HG03280 (cell line): ENCODE data around the gene PRICKLE3.

Experiments
- ATAC-seq: cut with Tn5 transposase; IDR thresholded peaks from one replicate; pipeline ENCODE4 v1.9.1; 2021; ENCODE audit warnings: mild to moderate bottlenecking, moderate library complexity; ENCODE audit not compliant: unreplicated experiment

Gene PRICKLE3, protein sequence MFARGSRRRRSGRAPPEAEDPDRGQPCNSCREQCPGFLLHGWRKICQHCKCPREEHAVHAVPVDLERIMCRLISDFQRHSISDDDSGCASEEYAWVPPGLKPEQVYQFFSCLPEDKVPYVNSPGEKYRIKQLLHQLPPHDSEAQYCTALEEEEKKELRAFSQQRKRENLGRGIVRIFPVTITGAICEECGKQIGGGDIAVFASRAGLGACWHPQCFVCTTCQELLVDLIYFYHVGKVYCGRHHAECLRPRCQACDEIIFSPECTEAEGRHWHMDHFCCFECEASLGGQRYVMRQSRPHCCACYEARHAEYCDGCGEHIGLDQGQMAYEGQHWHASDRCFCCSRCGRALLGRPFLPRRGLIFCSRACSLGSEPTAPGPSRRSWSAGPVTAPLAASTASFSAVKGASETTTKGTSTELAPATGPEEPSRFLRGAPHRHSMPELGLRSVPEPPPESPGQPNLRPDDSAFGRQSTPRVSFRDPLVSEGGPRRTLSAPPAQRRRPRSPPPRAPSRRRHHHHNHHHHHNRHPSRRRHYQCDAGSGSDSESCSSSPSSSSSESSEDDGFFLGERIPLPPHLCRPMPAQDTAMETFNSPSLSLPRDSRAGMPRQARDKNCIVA

DNA sequence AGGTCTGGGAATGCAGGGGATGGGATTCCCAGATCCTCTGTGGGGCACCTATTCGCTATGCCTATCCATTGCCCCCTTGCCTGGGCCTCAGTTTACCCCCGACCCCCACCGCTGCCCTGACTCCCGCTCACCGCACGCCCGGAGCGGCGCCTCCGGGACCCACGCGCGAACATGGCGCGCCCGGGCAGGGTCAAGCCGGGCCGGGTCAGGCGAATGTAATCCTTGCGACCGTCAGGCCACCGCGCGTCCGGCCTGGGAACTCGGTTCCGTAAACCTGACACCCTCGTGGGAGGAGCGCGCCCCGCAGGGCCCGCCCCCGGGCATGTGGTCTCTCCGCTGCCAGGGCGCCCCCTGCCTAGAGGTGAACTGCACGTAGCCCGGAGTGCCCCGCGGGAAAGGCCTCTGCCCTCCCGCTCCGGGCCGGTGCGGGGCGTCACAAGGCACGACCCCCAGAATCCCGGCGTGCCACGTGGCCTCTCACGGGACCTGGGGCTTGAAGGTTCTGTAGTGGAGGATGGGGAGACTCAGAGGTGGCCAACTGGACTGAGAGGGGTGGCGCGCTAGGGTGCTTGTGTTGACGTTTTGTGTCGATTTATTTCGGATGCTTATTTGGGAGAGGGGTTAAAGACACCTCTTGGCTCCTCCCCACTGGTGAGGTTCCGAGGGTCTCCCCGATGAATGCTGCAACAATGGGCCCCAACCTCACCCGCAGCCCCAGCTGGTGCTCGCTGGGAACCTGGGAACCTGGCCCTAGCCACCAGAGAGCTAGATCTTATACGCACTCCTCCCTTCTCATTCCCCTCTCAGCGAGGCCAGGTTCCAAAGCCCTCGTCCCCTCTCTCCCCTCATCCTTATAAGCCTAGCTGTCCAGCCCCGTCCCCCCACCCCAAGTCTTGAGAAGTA lies at the start of gene PRICKLE3:
Gene PRICKLE3, minus strand, starts transcription at position 249 of the 903 bp plus-strand sequence. Its CDS starts 76 bp downstream, at position 173.
- ATAC-seq: peak; percentile 35

DNA sequence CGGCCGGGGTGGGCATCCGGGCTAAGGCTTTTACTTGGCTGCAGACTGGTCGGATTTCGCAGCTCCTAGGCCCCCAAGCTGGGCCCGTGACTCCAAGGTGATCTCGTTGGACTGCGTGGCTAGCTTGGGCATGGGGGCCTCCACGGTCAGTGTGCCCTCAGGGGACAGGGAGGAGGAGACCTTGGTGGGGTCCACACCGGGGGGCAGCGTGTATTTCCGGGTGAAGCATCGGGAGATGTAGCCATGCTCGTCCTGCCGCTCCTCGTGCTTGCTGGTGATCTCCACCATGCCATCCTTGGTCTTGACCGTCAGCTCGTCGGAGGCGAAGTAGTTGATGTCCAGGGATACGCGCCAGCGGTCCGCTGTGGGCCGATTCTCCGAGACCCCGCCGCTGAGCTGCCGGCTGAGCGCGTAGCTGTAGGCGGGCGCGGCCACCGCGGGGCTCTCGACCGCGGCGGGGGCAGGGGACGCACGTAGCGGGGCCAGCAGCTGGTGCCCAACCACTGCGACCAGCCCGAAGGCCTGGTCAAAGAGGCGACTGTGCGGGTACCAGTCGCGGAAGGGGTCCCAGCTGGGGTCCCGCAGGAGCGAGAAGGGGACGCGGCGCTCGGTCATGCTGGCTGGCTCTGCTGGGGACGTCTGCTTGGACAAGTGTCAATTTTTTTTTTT lies 47.8 kb upstream of the PRICKLE3 start:
- no peak for ATAC-seq

DNA sequence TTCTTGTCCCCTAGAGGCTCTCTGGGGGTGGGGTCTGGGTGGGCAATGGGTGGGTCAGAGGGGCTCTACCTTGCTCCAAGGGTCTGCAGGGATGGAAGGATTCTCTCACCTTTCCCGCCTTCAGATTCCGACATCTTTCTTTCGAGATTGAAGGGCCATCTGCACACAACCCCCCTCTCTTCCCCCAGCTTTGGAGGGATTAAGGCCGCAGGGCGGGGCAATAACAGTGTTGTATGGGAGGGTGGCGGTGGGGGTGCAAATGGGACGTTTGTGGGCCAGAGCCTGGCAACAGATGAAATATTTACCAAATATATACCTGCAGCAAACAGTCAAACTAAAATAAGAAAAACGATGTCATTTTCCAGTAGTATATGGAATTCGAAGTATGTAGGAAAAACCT lies 47.0 kb upstream of the PRICKLE3 start, which contains the start of gene CACNA1F:
Gene CACNA1F, minus strand, starts transcription at position 165 of the 400 bp plus-strand sequence. Its CDS starts 31 bp downstream, at position 134.
- ATAC-seq: no peak

DNA sequence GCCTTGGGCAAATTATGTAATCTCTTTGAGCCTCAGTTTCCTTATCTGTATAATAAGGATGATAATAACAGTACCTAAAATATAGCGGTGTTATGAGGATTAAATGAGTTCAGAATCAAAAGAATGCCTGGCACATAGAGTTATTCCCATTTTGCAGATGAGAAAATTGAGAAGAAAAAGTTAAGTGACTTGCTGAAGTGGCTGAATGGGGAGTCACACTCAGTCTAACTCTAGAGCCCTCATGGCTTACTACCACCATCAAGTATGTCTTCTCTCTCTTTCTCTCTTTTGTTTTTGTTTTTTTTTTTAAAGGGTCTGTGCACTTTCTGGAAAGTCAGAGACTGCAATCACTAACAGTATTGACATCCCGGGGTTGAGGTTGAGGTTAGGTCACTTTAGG lies 46.4 kb upstream of the PRICKLE3 start:
- no peak for ATAC-seq

DNA sequence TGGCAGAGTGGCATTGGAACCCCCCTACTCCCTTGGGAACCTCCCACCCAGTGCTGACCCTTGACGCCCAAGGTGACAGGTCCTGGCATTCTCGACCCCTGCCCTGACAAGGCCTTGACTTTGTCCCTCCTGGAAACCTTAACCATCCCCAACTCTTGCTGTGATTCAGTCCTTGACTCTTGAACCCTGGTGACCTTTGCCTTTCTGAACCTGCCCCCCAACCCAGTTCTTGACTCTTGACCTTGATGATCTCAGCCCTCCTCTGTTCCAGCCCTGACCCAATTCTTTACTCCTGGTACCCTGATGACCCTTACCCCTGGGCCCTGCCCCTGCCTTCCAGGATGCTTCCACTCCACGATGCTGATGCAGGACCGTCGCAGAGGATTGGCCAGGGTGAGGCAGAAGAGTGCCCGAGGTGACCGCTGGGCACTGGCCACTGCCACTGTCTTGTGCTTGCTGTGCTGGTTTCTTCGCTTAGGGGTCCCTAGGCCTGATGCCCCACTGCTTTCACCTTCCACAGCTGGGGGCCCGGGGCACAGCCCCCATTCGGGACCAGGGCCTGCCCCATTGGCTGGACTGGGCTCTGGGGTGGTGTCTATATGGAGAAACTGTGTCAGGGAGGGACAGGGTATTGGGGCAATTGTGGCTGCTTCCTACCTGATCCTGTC lies 45.3 kb upstream of the PRICKLE3 start:
- ATAC-seq: no peak

DNA sequence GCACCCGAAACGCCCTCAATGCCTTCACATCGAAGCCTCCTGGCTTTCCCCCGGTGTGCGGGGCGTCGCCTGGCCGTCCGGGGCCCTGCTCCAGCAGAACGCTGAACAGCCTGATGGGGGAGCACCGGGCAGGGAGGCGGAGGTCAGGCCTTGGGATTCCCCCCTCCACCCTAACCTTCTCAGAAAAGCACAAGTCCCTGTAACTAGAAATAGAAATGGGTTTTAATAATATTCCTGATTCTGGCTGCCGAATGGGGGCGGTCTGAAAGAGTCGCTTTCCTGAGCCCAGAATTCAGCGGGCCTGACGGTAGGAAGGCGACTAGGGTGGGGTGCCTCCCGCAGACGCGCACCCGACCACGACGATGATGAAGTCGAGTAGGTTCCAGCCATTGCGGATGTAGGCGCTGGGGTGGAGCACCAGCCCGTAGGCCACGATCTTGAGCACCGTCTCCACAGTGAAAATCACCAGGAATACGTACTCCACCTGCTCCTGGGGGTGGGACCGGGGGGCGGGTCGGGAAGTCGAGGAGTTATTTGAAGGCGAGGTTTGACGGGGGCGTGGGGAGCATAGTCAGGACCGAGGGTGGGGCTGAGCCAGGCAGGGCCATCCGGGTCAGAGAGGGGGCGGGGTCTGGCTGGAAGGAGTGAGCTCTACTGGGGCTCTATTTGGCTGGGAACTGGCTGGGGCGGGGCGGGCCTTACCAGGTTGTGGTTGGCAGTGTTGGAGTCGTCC lies 44.5 kb upstream of the PRICKLE3 start:
- ATAC-seq: peak; percentile 56

DNA sequence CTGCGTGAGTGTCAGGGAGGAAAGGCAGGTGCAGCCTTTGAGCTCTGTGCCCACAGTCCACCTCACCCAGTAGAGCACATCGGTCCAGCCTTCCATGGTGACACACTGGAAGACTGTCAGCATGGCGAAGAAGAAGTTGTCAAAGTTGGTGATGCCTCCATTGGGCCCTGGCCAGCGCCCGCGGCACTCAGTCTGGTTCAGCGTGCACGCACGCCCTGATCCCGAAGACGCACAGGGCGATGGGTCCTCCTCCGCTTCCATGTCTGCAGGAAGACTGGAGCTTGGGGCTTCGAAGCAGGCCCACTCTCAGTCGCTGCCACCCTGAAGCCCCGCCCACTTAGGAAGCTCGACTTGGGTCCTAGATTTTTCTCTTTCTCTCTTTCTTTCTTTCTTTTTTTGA lies 42.0 kb upstream of the PRICKLE3 start:
- no peak for ATAC-seq

DNA sequence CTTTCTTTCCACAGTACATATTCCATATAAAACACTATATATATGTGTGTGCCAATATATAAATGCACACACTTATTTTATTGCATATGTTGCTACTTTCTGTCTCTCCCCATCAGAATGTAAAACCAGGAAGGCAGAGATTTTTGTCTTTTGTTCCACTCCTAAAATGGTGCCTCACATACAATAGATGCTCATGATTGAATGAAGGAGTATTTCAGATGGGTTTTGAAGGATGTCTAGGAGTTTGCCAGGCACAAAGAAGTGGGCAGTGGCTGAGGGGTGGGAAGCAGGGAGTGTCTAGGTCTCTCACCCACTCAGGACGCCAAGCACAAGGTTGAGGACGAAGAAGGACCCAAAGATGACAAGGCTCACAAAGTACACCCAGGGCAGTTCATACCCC lies 41.6 kb upstream of the PRICKLE3 start:
- ATAC-seq: no peak

DNA sequence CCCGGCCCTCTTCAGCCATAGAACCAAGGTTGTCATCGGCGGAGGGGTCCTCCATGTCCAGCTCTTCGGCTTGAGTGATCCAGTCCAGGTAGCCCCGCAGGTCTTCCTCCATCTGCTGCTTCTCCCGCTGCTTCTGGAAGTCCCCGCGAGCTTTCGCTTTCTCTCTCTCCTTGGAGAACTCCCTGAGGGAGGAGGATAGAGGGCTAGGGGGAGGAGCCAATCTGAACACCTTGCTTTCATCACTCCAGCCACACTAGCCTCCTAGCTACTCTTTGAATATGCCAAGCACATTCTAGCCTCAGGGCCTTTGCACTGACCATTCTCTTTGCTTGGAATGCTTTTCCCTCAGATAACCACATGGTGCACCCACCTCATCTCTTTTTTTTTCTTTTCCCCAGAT lies 40.8 kb upstream of the PRICKLE3 start:
- no peak for ATAC-seq

DNA sequence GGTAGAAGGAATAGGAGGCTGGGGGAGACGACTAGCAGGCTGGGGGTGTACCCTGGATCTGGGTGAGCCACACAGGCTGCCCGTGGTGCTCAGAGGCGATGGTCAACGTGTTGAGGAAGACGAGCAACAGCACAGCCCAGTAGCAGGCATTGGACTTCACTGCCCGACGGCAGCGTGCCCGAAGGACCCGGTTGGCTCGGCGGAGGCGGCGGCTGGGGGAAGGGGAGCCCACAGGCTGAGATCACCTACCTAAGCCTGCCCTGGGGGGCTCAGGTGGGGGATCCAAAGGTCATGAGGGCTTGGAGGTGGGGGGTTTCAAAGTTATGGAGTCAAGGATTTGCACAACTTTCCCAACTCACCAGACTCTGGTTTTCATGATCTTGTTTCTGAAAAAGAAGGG lies 39.7 kb upstream of the PRICKLE3 start:
- ATAC-seq: no peak

DNA sequence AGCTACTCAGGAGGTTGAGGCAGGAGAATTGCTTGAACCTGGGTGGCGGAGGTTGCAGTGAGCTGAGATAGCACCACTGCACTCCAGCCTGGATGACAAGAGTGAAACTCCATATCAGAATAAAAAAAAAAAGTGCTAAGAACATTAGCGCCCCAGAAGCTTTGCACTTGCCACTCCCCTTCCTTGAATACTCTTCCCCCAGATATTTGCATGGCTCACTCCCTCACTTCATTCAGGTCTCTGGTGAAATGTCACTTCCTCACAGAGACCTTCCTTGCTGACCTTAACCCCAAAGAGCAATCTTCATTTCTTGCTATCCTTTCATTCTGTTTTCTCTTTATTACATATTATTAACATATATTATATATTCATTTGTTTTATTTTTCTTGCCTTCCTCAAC lies 35.7 kb upstream of the PRICKLE3 start:
- no peak for ATAC-seq

DNA sequence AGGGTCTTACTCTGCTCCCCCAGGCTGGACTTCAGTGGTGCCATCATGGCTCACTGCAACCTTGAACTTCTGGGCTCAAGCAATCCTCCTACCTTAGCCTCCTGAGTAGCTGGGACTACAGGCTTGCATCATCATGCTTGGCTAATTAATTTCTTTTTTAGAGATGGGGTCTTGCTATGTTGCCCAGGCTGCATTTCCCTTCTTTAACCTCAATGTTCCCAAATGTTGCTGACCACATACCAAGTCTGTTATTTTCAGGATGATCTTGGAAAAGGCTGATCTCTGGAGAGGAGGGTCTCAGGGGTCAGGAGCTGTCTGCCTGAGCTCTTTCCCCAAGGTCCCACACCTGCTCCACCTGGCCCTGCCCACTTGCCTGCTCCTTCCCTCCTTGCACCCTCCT lies 33.9 kb upstream of the PRICKLE3 start:
- no peak for ATAC-seq

DNA sequence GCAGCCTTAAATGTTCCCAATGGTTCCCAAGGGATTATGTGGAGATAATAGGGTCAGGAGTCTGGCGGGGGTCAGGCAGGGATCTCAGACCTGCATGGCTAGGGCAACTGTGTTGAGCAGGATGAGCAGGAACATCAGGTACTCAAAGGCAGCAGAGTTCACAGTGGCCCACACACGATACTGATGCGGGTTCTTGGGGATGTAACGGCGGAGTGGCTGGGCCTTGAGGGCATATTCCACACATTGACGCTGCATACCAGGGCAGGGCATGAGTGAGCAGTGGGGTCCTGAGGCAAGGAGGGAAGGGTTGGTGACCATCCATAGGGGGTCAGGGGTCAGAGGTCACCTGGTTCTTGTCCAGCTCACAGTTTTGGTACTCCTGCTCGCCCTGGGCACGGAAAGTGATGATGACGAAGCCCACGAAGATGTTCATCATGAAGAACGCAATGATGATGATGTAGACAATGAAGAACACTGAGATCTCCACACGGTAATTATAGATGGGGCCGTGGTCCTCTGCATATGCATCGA lies 28.9 kb upstream of the PRICKLE3 start:
- ATAC-seq: no peak

DNA sequence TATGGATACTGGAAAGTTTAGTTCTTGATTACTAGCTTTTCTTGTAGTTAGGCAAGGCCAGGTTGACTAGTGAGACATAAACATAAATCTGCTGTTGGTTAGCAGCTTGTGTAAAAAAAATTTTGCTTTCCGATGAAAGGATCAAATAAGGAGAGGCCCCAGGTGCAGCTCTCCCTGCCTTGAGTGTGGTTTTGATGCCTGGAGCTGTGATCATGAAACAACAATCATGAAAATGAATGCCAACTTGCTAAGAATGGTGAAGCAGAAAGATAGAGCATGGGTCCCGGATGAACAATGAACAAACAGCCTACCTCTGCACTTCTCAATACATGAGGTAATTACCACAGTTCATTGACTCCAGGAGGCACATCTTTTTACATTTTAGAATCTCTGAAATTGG lies 28.2 kb upstream of the PRICKLE3 start:
- no peak for ATAC-seq

DNA sequence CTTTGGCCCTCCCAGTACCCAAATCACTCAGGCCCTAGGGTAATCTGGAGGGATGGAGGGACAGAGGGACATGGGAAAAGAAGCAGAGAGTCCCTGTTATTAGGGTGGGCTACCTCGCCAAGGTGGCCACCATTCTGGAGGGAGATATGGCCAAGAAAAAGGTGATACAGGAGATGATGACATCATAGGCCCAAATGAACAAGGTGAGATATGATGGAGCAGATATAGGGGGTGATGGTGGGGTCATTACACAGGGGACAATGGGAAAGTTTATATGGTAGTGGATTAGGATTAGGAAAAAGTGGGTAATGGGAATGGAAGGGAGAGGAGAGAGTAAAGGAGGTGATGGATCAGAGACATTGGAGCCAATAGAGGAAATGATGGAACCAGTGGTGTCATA lies 26.7 kb upstream of the PRICKLE3 start:
- ATAC-seq: no peak

DNA sequence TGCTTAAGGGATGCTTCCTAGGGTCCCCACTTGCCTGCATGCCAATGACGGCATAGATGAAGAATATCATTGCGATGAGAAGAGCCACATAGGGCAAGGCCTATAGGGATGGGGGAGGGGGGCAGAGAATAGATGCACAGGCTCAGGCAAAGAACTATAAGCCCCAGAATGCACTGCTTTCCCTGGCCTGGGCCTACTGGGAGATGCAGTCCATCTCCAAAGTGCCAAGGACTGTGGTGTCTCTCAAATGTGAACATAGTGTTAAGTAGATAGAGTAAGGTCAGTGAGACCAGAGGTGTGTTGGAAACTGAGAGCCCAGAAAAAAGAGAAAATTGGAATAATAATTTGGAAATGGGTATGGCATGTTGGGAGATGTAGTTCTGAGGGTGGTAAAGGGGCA lies 26.0 kb upstream of the PRICKLE3 start:
- ATAC-seq: no peak

DNA sequence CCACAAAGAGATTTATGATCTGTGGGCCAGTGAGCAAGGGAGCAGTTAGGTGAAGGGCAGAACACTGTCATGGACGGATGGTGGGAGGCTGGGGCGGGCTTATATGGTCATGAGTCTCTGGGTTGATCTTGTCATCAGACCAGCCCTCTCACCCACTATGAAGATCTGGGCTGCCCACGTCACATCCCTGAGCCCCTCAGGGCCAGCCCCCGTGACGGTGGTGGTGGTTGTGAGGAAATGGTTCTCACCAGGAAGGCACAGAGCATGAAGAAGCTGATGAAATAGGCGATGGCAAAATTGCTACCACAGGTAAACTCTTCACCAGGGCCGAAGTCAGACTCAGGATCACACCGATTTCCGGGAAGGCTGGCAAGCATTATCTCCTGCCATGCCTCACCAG lies 24.9 kb upstream of the PRICKLE3 start:
- no peak for ATAC-seq

DNA sequence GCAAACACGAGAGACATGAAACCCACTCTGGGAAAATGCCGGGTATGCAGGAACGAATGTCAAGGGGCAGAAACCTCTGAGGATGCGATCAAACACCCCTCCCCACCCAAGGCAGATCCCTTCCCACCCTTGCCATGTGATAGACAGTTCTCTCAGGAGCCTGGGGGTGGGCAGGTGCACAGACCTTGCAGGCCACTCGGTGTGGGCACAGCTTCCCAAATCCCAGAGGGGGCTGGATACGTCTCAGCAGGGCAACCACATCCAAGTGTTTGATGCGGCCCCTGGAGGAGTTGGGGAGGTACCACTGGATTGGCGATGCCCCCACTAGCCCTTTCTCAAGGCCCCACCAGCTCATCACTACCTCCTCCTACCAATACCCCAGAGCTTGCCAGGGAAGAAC lies 24.2 kb upstream of the PRICKLE3 start:
- no peak for ATAC-seq
